Peyer's patch (tissue), 4 donors: ENCODE measurements around the gene PAN3.

Experiments used
- POLR2A ChIP-seq, 2 donors: fragments of 450-650 bp; IDR thresholded peaks; one replicate each; pipeline ENCODE4 v1.5.1; 2017; ENCODE audit warnings: antibody characterized with exemption in 2 of 2, mild to moderate bottlenecking in 2 of 2, moderate library complexity in 2 of 2
- TF ChIP-seq, protein P1 (sequence below), 6 experiments: fragments of 450-650 bp in 4 of 6; fragments of 200-600 bp in 2 of 6; sonication (generic) in 1 of 6; IDR thresholded peaks; one replicate each; pipeline ENCODE4 v1.5.1; 2017 to 2019; ENCODE audit warnings: antibody characterized with exemption in 6 of 6, mild to moderate bottlenecking in 3 of 6, moderate library complexity in 1 of 6

DNA sequence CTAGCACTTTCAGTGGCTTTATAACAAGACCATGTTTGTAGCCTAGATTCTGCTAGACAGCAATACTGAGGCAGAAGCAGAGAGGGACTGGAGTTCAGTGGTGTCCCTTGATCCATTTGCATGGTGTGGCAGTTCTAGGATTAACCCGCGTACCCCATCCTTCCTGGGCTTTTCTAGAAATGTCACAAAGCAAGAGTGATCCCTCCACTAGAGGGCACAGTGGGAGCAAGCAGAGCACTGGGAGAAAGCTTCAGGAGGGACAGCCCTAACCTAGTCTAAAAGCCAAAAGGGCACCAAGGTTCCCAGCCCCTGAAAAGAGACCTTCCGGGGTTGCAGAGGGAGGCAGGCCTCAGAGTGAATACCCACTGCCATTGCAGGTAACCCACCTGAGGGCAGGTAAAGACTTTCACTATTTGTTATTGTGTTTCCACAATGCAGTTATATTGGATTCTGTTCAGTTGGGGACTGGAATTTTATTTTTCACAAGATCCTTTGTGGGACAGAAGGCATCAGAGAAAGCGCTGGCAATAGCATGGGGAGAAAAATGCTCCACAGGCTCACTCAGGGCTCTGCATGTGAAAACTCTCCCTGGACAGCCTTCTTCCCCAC, 185.9 kb downstream of the PAN3 start:
- TF ChIP-seq, protein P1, sequence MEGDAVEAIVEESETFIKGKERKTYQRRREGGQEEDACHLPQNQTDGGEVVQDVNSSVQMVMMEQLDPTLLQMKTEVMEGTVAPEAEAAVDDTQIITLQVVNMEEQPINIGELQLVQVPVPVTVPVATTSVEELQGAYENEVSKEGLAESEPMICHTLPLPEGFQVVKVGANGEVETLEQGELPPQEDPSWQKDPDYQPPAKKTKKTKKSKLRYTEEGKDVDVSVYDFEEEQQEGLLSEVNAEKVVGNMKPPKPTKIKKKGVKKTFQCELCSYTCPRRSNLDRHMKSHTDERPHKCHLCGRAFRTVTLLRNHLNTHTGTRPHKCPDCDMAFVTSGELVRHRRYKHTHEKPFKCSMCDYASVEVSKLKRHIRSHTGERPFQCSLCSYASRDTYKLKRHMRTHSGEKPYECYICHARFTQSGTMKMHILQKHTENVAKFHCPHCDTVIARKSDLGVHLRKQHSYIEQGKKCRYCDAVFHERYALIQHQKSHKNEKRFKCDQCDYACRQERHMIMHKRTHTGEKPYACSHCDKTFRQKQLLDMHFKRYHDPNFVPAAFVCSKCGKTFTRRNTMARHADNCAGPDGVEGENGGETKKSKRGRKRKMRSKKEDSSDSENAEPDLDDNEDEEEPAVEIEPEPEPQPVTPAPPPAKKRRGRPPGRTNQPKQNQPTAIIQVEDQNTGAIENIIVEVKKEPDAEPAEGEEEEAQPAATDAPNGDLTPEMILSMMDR (IDR thresholded peaks at IDR 0.05) = peak; percentile 28 to 74 (median 62)
- no peak for TF ChIP-seq POLR2A (IDR thresholded peaks at IDR 0.05)
